Mucosa of descending colon (tissue), 3 donors: ENCODE measurements around the gene CADM3. TPM values are rescaled to one million over a fixed set of nuclear protein-coding genes. Genes with fewer than 3 reads are reported as not detected.
A peak's percentile ranks its signal among the peaks of the same experiment; 100 is the strongest.

Source experiments
- ATAC-seq: fragments of 200-7000 bp; cut with Tn5 transposase; one replicate; pipeline ENCODE4 v1.9.1; 2020; ENCODE audit warnings: mild to moderate bottlenecking, moderate library complexity
- DNase-seq, 3 donors: peaks; one replicate each; pipeline ENCODE4 v3.0.0-alpha.2; 2020
- H3K36me3 ChIP-seq: fragments of 200-600 bp; one replicate; pipeline ENCODE4 v1.8.0; 2021; ENCODE audit warnings: low read depth, mild to moderate bottlenecking
- H3K4me1 ChIP-seq: fragments of 200-600 bp; one replicate; pipeline ENCODE4 v1.8.0; 2021; ENCODE audit warnings: low read depth, mild to moderate bottlenecking
- H3K4me3 ChIP-seq: fragments of 200-600 bp; one replicate; pipeline ENCODE4 v1.8.0; 2021; ENCODE audit warnings: mild to moderate bottlenecking
- H3K9me3 ChIP-seq: fragments of 200-600 bp; one replicate; pipeline ENCODE4 v1.8.0; 2021; ENCODE audit warnings: mild to moderate bottlenecking
- CTCF ChIP-seq: fragments of 200-600 bp; IDR thresholded peaks from one replicate; pipeline ENCODE4 v1.8.0; 2022; ENCODE audit warnings: antibody characterized with exemption, mild to moderate bottlenecking
- intact Hi-C, 2 donors: fragments of 100-400 bp; cut with DNase I in 1 of 2; cut with micrococcal nuclease in 1 of 2; formaldehyde crosslinking; loops; one replicate each; pipeline versions ENCODE4 v1.11.0 to v1.11.1; 2022; cut with DNase I, micrococcal nuclease
- total RNA-seq, 3 donors: library from RNA; stranded (reverse); fragmentation: NEBNext Ultra II Directional in 2 of 3; extraction: Animal tissue kit (Norgen Biotek cat#: 25700) in 2 of 3; gene quantifications; one replicate each; pipeline versions ENCODE4 v1.2.1 to v1.2.4, GENCODE V29; 2021 to 2023
- donor health status: DM: no; HTN: no; CAD: no; lungs with moderate emphysema.
- donor health status: DM: no; HTN: no; CAD: no.
- donor health status: DM: no; HTN: yes; CAD: no.

CADM3 gene
- total RNA-seq, 3 donors from 2014 or later, result 2.7 to 23.3 (median 10.3) TPM

GRCh38 chr1:159184201-159184600 is 12.8 kb downstream of the CADM3 start:
- Histone ChIP-seq H3K9me3 (no peaks in the 10 kb centered on the region), H3K36me3 (no peaks in the 10 kb centered on the region), H3K4me1 (no peaks in the 10 kb centered on the region), H3K4me3 (no peak overlapping the region)
- ATAC-seq (no peak), DNase-seq (no peak)
- no peak for TF ChIP-seq CTCF
- intact Hi-C loops, result no loop called here

- H3K4me3 ChIP-seq, result no peak overlapping the region
- no peaks in the 10 kb centered on the region for H3K36me3 ChIP-seq
- no peak for TF ChIP-seq CTCF
These were observed 13.7 kb downstream of the CADM3 start for GRCh38 chr1:159185121-159185520.

GRCh38 chr1:159187033-159187432 is 15.6 kb downstream of the CADM3 start:
- Histone ChIP-seq H3K4me1 (no peaks in the 10 kb centered on the region), H3K4me3 (no peak overlapping the region), H3K36me3 (no peaks in the 10 kb centered on the region), H3K9me3 (no peaks in the 10 kb centered on the region)
- intact Hi-C loops, result no loop called here
- DNase-seq (no peak), ATAC-seq (no peak)
- no peak for TF ChIP-seq CTCF

More at GRCh38 chr1:159185121-159185520, 13.7 kb downstream of the CADM3 start:
- intact Hi-C loops, result no loop called here
- ATAC-seq (no peak), DNase-seq (no peak)
- Histone ChIP-seq H3K9me3 (no peaks in the 10 kb centered on the region), H3K4me1 (no peaks in the 10 kb centered on the region)

GRCh38 chr1:159187647-159188374 is 16.4 kb downstream of the CADM3 start:
- DNase-seq (no peak), ATAC-seq (no peak)
- Histone ChIP-seq H3K4me1 (no peaks in the 10 kb centered on the region), H3K4me3 (no peak overlapping the region), H3K9me3 (no peaks in the 10 kb centered on the region), H3K36me3 (no peaks in the 10 kb centered on the region)
- intact Hi-C loops, result no loop called here
- TF ChIP-seq CTCF, result no peak

- Histone ChIP-seq H3K9me3 (no peaks in the 10 kb centered on the region), H3K4me1 (no peaks in the 10 kb centered on the region), H3K36me3 (no peaks in the 10 kb centered on the region), H3K4me3 (no peak overlapping the region)
- ATAC-seq, result peak; percentile 64
- TF ChIP-seq CTCF, result no peak
- DNase-seq, result peak; percentile 25 to 61 (median 45)
- intact Hi-C loops, result no loop called here
These were observed 17.0 kb downstream of the CADM3 start for GRCh38 chr1:159188375-159188788.
